ENCODE measurements around the gene TH.

The TH gene

DNA sequence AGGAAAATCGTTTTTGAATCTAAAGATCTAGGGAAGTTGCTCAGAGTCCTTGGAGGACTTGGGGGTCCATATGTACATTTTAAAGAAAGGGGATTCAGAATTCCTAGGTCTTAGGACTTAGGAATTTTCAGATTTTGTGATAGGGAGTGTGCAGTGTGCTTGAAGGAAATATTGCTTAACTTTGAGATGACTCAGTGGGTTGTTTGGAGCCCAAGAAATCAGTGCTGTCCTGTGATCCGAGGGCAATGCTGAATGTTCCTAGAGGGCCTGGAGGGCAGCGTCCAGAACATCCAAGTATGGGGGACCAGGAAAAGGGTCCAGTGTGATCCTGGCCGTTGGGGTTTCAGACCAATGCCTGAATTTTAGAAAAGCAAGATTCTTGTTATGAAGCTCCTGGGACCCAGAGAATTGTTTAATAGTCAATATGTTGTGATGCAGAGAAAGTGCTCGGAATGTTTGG lies 29.3 kb downstream of the TH start:
- TF ChIP-seq, protein P1, sequence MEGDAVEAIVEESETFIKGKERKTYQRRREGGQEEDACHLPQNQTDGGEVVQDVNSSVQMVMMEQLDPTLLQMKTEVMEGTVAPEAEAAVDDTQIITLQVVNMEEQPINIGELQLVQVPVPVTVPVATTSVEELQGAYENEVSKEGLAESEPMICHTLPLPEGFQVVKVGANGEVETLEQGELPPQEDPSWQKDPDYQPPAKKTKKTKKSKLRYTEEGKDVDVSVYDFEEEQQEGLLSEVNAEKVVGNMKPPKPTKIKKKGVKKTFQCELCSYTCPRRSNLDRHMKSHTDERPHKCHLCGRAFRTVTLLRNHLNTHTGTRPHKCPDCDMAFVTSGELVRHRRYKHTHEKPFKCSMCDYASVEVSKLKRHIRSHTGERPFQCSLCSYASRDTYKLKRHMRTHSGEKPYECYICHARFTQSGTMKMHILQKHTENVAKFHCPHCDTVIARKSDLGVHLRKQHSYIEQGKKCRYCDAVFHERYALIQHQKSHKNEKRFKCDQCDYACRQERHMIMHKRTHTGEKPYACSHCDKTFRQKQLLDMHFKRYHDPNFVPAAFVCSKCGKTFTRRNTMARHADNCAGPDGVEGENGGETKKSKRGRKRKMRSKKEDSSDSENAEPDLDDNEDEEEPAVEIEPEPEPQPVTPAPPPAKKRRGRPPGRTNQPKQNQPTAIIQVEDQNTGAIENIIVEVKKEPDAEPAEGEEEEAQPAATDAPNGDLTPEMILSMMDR (conservative IDR thresholded peaks at IDR 0.05; ENCODE audit: control insufficient read depth, insufficient read depth, low read depth, low read length), result no peak
- DNase-seq (ENCODE audit: low read depth), result peak; percentile 47
- H3K4me3 ChIP-seq (ENCODE audit: control insufficient read depth, low read depth, low read length), result no peak overlapping the region

DNA sequence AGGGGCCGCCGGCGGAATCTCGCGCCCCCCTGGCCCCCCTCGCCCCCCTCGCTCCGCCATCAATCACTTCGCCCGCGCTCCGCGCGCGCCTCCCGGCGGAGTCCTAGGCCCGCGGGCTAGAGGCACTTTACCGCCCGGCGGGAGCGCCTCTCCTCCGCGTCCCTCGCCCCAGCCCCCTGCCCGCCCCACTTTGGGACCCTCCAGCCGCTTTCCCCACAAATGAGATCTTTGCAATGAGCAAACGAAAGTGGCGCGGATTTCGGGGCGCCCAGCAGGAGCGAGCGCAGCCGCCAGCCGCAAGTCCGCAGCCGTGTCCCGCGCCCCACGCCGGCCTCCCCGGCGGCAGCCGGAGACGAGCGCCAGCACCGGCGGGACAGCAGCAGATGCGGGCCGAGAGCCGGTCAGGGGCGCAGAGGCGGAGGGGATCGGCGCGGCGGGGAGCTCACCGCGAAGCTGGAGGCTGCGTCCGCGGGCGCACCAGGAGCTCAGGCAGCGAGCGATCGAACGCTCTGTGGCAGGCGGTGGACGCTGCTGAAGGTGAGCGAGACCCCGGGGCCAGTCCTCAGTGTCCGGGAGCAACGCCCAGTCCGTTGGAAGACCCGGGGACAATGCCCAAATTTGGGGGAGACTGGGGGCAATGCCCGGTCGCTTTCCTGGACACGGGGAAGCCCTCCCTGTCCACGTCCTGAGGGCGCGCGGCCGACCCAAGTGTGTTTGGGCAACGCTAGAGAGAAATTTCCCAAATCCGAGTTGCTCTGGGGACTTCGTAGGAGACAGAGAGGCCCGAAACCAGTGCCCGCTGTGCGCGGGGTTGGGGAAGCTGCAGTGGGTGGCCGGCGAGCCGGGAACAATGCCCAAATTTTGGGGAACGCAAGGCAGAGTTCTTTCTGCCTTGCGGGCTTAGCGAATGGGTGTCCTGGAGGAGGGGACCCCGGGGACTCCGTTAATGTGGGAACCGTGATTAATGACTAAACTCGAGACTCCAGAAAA lies 30.9 kb downstream of the TH start:
- no peak overlapping the region for H3K4me3 ChIP-seq (ENCODE audit: control insufficient read depth, low read depth, low read length)
- TF ChIP-seq, protein P1 (conservative IDR thresholded peaks at IDR 0.05; ENCODE audit: control insufficient read depth, insufficient read depth, low read depth, low read length), result no peak
- DNase-seq (ENCODE audit: low read depth), result no peak

DNA sequence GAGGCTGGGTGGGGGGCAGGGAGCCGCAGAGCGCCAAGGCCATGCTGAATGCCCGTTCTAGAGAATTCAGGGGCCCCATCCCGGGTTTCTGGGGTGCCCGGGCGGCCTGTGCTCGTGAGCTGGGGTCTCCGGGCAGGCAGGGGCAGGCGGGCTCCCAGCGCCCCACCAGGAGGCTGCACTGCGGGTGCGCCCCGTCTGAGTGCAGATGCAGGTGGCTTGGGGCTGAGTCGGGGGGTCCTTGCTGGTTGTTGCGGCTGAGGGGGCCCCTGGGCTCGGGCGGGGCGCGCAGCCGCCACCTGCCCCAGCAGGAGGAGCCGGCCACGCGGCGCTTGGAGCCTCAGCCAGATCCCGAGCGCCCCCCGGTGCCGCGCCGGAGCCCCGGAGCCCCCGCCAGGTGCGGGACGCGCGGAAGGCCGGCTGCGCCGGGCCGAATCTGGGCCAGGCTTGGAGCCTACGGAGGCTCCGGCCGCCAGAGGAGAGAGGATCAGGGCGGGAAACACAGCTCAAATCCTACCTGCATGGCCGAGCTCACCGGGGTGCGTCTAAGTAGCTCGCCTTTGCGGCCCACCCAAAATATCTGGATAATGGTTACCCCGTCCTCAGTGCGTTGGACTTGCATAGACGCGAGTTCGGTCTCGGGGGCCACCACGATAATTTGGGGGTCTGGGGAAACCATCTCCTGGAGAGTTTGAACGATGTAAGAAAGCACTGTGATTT lies 31.8 kb downstream of the TH start:
- TF ChIP-seq, protein P1 (conservative IDR thresholded peaks at IDR 0.05; ENCODE audit: control insufficient read depth, insufficient read depth, low read depth, low read length), result no peak
- H3K4me3 ChIP-seq (ENCODE audit: control insufficient read depth, low read depth, low read length), result no peak overlapping the region
- DNase-seq (ENCODE audit: low read depth), result no peak

DNA sequence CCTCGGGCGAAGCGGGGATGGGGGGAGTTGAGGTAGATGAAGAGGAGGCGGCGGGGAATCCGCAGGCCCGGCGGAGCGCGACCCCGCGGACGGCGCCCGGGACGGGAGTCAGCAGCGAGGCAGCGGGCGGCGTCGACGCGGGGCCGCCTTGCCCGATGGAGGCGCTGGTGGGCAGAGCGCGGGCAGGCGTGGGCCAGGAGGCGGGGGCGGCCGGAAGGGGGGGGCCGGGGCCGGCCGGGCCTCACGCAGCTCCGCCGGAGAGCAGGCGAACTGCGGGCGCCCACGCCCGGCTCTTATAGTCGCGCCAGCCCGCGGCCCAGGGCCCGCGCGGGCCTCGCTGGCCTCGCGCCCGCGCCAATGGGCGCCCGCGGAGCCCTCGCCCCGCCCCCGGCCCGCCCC lies 32.5 kb downstream of the TH start, which contains the start of gene IGF2:
IGF2 (minus strand) TSS at position 267 of the 399 bp plus-strand sequence. CDS start 3,866 bp downstream, outside the sequence.
- TF ChIP-seq, protein P1 (conservative IDR thresholded peaks at IDR 0.05; ENCODE audit: control insufficient read depth, insufficient read depth, low read depth, low read length), result no peak
- DNase-seq (ENCODE audit: low read depth), result no peak
- no peak within 1 kb of the TSS for H3K4me3 ChIP-seq (ENCODE audit: control insufficient read depth, low read depth, low read length)

DNA sequence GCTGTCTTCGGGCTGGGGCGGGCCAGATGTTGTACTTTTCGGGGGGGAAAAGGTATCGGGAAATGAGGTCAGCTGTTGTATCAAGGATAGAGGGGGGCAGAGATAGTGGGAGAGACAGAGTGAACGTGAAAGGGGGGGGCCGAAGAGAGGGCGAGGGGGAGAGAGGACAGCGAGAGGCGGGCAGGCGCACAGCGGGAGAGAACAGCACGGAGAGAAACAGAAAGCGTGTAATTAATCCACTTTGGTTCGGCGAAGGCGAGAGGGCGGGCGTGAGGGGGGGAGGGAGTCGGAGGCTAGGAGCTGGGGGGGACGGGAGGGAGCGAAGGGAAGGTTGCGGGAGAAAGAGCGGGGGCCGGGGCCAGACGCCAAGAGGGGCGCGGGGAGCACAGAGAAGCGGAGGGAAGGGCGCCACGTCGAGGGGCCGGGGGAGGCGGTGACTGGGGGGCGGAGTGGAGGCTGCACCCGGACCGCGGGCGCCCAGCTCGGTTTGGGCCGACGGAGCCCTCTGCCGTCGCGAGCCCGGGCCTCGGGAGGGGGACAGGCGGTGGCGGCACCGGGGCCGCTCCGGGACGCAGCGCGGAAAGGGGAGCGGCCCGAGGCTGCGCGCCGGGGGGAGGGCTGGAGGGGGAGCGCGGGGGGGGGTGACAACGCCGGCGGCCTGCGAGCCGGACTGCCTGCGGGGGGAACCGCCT lies 33.0 kb downstream of the TH start:
- H3K4me3 ChIP-seq (ENCODE audit: control insufficient read depth, low read depth, low read length), result no peak overlapping the region
- DNase-seq (ENCODE audit: low read depth), result no peak
- TF ChIP-seq, protein P1 (conservative IDR thresholded peaks at IDR 0.05; ENCODE audit: control insufficient read depth, insufficient read depth, low read depth, low read length), result no peak

DNA sequence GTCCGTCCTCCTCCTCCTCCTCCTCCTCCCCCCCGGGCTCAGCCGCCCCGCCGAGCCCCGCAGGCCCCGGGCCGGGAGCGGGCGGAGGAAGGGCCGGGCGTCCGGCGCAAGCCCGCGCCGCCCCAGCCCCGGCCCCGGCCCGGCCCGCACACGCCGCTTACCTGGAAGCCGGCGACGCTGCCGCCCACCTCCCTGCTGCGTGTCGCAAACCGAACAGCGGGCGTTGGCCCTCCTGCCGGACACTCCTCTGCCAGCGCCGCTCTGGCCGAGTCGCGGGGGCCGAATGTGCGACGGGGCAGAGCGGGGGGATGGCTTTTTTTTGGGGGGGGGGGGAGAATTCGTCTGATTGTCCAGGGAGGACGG lies 33.6 kb downstream of the TH start:
- TF ChIP-seq, protein P1 (conservative IDR thresholded peaks at IDR 0.05; ENCODE audit: control insufficient read depth, insufficient read depth, low read depth, low read length), result no peak
- no peak for DNase-seq (ENCODE audit: low read depth)
- H3K4me3 ChIP-seq (ENCODE audit: control insufficient read depth, low read depth, low read length), result no peak overlapping the region

Data from fibroblast of mammary gland (primary cell).